Measurements from ENCODE around the gene TGFBR3L.

Gene TGFBR3L

GRCh38 chr19:7914598-7915045 lies at the start of gene TGFBR3L:
TGFBR3L (plus strand) TSS chr19:7914830.
- DNase-seq: no peak

DNA sequence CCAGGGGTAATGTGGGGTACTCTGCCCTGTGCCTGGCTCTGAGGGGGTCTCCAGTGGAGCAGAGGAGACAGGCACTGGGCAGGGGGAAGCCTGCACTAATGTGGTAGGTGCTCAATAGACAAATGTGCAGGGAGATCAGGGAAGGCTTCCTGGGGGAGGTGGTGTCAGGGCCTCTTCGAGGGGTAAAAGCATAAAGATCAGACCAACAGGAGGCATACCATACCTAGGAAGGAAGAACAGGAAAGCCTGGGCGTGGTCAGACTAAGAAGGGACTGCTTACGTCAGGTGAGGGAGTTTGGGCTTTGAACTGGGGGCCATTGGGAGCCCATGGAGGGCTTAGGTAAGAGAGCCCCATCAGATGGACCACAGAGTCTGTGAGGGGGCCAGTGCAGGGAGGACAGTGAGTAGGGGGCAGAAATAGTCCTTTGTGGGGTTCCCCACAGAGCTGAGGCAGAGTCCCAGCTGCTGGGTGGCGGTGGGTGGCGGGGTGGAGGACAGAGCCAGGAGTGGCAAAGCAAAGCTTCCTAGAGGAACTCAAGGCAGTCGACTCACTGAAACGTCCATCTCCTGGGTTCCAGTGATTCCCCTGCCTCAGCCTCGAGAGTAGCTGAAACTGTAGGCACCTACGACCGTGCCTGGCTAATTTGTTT lies 49.2 kb upstream of the TGFBR3L start:
- DNase-seq: peak; percentile 15

- no peak for DNase-seq
These were observed 48.1 kb upstream of the TGFBR3L start for GRCh38 chr19:7866399-7867091.

GRCh38 chr19:7867092-7867844 lies 47.4 kb upstream of the TGFBR3L start:
- DNase-seq: no peak

- DNase-seq: peak; percentile 39
These were observed 46.3 kb upstream of the TGFBR3L start for GRCh38 chr19:7868326-7868670.

- peak; percentile 89 for DNase-seq
These were observed 45.8 kb upstream of the TGFBR3L start for GRCh38 chr19:7868671-7869452.

GRCh38 chr19:7869453-7869909 lies 45.1 kb upstream of the TGFBR3L start:
- DNase-seq: peak; percentile 77

DNA sequence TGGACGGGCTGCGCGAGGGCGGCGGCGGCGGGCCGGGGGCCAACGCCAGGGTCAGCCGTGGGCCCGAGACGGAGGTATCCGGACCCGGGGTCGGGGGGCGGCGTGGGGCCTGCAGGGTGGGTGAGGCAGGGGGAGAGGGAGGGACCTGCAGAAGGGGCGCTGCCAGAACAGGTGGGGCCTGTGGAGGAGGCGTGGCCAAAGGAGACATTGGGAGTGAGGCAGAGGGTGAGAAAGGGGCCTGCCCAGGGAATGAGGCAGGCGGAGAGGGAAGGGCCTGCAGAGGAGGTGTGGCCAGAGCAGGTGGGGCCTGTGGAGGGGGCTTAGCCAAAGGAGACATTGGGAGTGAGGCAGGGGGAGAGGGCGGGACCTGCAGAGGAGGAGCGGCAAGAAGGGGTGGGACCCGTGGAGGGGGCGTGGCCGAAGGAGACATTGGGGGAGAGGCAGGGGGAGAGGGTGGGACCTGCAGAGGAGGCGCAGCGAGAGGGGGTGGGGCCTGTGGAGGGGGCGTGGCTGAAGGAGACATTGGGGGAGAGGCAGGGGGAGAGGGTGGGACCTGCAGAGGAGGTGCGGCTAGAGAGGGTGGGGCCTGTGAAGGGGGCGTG lies 44.6 kb upstream of the TGFBR3L start:
- peak; percentile 72 for DNase-seq

DNA sequence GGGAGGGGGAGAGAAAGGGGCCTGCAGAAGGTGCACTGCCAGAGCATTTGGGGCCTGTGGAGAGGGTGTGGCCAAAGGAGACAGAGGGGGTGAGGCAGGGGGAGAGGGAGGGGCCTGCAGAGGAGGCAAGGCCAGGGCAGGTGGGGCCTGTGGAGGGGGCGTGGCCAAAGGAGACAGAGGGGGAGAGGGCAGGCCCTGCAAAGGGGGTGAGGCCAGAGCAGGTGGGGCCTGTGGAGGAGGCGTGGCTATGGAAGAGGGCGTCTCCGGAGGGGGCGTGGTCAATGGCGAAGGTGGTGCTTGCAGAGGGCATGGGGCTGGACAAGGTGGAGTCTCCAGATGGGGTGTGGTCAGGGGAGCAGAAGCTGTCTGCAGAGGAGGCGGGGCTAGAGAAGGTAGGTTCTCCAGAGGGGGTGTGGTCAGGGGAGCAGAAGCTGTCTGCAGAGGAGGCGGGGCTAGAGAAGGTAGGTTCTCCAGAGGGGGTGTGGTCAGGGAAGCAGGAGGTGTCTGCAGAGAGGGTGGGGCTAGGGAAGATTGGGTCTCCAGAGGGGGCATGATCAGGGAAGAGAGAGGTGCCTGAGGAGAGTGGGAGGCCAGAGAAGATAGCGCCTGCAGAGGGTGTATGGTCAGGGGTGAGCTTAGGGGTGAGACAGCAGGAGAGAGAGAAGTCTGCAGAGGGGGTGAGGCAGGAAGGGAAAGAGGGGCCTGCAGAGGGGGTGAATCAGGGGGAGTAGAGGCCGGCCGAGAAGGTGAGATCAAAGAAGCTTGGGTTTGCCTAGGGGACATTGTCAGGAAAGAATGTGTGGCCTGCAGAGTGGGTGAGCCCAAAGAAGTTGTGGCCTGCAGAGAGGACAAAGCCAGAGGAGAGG lies 43.8 kb upstream of the TGFBR3L start:
- peak; percentile 29 for DNase-seq

DNA sequence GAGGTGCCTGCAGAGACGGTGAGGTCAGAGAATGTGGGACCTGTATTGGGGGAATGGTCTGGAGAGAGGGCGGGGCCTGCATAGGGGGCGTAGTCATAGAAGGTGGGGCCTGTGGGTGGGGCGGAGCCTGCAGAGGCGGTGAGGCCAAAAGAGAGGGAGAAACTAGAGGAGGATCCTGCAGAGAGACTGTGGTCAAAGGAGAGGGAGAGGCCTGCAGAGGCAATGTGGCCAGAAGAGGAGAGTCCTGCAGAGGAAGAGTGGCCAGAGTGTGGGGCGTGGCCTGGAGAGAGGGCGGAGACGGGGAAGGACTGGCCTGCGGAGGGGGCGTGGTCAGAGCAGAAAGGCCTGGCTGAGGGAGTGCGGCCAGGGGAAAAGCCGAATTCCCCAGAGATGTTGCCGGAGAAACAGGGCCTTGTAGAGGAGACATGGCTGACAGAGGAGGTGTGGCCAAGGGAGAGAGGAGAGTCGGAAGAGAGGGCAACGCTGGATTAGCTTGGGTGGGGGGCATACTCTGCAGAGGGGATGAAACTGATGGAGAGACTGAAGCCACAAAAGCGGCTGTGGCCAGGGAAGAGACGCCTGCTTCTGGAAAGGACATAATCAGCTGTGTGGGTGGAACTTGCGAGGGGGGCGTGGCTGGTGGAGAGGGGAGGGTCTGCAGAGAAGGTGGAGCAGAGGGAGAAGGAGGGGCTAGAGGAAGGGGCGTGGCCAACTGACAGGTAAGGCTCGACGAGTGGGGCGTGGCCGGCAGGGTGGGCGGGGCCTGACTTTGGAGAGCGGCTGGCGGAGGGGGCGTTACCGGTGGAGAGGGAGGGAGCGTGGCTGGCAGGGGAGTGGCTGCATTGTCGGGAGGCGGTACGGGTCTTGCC lies 43.0 kb upstream of the TGFBR3L start:
- peak; percentile 75 for DNase-seq

GRCh38 chr19:7872306-7873204 lies 42.1 kb upstream of the TGFBR3L start:
- no peak for DNase-seq

GRCh38 chr19:7873304-7874075 lies 41.1 kb upstream of the TGFBR3L start:
- DNase-seq: no peak

DNA sequence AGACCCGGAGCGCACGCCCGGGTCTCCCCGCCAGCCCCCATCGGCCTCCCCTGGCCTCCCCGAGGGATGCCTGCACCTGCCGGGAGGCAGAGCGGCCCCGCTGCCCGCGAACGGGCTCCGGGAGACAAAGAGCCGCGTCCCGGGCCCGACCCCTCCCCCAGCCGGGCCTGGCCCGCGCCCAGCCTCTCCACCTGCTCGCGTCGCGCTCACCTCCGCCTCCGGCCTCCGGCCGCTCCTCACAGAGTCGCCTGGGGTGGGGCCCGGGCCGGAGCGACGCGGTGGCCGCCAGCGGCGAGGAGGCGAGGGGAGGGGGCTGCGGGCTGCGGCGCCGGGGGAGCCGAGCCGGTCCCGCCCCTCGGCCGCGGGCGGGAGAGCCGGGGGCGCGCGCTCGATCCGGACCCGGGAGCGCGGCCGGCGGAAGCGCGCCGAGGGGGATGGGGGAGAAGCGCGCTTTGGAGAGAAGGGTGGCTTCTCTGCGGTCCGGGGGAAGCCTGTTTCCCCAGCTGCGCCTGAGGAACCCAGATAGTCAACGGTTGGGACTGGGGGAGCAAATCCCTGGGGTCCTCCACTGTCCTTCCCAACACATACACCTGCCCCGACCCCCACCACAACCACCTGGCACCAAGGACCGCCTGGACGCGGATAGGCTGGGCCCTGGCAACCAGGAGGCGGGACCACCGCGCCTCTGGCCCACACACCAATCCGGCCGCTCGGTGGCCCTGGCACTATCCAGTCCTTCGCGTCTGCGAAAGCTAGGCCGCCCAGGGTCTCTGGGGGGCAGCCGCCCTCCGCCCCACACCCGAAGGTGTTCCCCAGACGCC lies 40.3 kb upstream of the TGFBR3L start, which contains the start of gene PRR36:
PRR36 (minus strand) TSS at position 315 of the 821 bp plus-strand sequence. CDS start 701 bp downstream, outside the sequence.
- peak; percentile 30 for DNase-seq

DNA sequence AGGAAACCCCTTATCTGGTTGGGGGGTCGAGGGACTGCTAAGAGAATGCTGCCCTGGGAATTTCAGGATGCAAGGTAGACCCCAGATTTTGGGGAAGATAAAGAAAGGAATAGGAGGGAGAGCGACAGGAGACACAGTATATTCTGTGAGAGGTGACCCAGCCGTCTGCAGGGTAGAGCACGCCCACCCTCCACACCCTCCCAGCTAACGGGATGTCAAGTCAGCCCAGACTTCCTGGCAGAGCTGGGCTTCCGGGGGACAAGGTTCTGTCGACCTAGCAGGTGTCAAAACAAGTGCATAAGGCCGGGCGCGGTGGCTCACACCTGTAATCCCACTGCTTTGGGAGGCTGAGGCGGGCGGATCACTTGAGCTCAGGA lies 39.7 kb upstream of the TGFBR3L start:
- peak; percentile 28 for DNase-seq

DNA sequence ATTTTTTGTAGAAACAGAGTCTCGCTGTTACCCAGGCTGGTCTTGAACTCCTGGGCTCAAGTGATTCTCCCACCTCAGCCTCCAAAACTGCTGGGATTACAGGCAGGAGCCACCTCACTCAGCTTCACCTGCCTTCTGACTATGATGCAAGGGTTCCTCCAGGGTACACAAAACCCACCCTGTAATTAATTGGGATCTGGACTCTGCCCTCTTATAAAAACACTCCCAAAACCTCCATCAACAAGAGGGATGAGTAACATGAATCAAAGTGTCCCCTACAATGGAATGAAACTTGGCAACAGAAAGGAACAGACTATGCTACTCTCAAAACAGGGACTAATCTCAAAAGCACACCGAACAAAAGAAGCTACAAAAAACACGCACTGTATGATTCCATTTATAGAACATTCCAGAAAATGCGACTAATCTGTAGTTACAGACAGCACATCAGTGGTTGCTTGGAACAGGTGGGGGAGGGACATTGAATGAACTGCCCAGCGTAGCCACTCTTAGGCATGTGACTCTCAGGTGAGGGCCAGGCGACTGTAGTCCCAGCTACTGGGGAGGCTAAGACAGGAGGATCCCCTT lies 37.3 kb upstream of the TGFBR3L start:
- DNase-seq: no peak

DNA sequence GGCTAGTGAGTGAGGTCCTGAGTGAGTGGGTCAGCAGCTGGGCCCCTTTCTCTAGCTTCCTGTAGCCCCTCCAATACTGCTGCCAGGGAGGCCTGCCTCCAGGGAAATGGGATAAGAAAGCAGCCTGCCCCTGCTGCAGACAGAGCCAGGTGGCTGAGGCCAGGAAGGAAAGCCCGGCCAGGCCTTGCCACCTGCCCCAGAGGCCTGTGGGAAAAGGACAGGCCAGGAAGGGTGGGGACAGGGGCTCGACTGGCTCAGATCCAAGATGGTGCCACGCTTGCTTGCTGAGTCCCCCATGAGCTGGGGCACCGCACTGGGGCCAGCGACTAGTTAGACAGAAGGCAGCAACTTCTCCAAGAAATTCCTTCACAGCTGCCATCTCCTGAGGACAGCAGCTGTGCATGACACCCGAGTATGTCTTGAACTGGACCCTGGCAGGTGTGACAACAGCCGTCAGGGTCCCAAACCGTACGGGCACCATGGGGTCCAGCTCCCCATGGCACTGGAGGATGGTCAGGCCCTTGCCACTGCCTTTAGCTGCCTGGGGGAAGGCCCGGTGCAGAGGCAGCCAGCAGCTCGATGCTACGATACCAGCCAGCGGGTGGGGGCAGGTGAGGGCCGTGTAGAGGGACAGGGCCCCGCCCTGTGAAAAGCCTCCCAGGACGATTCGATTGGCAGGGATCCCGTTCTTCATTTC lies 35.4 kb upstream of the TGFBR3L start:
- DNase-seq: no peak

Measured in CD4-positive, alpha-beta T cell treated with Interleukin-6 for 4 hours (primary cell).